HG03521 (cell line): Measurements from ENCODE around the gene SIL1.
"Not testable (repeated sequence)": the region's sequence is repeated elsewhere in the genome, so short reads cannot be mapped to it uniquely, and the experiment has no call there.

Source experiments
- ATAC-seq: cut with Tn5 transposase; IDR thresholded peaks from one replicate; pipeline ENCODE4 v1.9.1; 2021; ENCODE audit warnings: mild to moderate bottlenecking, moderate library complexity; ENCODE audit not compliant: unreplicated experiment

SIL1 gene

GRCh38 chr5:139197710-139198669 is at the start of gene SIL1:
Gene SIL1 (minus strand): TSS chr5:139198368. CDS start chr5:139127843, 70,525 bp downstream.
- peak; percentile 98 for ATAC-seq

GRCh38 chr5:139246394-139246793 is 48.2 kb upstream of the SIL1 start:
- no peak for ATAC-seq

GRCh38 chr5:139245637-139246339 is 47.6 kb upstream of the SIL1 start:
- ATAC-seq, result no peak

DNA sequence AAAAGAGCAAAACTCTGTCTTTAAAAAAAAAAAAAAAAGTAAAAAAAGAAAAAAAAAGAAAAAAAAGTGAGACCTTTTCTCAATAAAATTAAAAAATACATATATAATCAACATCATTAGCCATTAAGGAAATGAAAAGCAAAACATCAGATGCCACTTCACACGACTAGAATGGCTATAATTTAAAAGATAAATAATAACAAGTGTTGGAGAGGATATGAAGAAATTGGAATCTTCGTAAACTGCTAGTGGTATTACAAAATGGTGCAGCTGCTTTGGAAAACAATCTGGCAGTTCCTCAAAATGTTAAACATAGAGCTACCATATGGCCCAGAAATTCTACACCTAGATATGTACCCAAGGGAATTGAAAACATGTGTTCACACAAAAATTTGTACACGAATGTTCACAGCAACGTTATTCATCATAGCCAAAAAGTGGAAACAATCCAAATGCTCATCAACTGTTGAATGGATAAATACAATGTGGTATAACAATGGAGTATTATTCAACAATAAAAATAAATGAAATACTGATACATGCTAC is 45.3 kb upstream of the SIL1 start:
- no peak for ATAC-seq

DNA sequence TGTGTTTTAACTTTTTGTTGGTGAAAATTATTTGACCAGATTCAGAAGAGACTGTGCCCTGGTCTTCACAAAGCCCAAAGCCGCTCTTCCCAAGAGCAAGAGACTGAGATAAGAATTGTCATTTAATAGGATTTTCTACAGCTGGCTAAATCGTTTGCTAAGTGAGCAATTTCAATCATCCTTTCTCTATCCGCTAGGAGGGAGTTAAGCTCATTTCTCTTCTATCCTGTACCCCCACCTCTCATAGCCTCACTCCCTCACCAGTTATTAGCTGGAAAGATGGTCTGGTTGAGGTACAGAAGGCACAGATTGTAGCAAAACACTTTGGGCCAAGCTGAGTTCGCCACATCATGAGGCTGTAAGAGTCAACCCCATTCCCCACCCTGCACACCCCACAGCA is 43.0 kb upstream of the SIL1 start:
- ATAC-seq, result no peak

GRCh38 chr5:139236479-139236878 is 38.3 kb upstream of the SIL1 start:
- no peak for ATAC-seq

DNA sequence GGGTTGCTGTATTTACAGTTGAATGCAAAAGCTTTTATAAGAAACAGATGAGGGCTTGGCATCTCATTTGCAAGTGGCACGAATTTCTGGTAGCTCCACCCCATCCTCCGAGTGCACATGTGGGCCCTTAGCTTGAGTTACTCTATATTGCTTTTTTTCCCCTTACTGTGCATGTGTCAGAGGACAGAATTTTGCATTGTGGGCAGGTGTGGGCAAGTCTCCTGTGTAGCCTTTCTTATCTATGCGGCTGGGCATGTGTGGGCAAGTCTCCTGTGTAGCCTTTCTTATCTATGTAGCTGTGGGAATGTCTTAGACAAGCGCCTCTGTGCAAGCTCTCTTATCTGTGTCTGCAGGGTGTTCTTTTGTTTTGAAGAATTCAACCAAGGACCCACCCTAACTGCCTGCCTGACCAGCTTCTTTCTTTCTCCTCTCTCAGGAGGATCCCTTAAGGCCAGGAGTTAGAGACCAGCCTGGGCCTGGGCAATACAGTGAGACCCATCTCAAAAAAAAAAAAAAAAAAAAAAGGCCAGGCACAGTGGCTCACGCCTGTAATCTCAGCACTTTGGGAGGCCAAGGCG is 34.1 kb upstream of the SIL1 start:
- ATAC-seq, result no peak

DNA sequence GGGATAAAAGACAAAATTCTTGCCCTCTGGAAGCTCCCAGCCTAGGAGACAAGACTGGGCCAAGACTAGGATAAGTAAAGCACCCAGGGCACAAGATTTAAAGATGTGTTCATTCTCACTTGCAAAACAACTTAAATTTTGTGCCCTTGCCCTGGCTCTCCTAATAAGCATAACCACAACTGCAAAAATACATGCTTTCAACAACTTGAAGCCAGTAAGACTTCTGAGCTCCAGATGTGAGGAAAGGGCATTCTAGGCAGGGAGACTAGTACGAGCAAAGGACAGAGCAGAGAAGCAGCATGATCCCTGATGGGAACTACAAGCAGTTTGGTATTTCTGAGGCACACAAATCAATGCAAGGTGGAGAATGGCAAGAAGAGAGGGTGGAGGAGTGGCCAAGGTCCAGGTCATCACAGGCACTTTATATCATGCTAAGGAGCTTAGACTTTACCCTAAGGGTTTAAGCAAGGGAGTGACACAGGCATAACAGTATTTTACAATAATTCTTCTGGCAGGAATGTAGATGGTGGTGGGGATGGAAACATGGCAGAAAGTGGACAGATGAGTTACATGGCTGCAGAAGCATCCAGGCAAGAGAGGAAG is 30.1 kb upstream of the SIL1 start:
- ATAC-seq, result no peak

GRCh38 chr5:139226131-139226530 is 28.0 kb upstream of the SIL1 start:
- no peak for ATAC-seq

GRCh38 chr5:139223481-139223880 is 25.3 kb upstream of the SIL1 start:
- no peak for ATAC-seq

- no peak for ATAC-seq
Measured at GRCh38 chr5:139222346-139222745, 24.2 kb upstream of the SIL1 start.

DNA sequence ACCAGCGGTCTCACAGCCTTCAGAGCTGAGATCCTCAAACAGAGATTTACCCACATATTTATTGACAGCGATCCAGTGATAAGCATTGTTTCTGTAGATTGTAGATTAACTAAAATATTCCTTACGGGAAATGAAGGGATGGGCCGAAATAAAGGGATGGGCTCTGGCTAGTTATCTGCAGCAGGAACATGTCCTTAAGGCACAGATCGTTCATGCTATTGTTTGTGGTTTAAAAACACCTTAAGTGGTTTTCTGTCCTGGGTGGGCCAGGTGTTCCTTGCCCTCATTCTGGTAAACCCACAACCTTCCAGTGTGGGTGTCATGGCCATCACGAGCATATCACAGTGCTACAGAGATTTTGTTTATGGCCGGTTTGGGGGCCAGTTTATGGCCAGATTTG is 19.9 kb upstream of the SIL1 start:
- not testable (repeated sequence) for ATAC-seq

DNA sequence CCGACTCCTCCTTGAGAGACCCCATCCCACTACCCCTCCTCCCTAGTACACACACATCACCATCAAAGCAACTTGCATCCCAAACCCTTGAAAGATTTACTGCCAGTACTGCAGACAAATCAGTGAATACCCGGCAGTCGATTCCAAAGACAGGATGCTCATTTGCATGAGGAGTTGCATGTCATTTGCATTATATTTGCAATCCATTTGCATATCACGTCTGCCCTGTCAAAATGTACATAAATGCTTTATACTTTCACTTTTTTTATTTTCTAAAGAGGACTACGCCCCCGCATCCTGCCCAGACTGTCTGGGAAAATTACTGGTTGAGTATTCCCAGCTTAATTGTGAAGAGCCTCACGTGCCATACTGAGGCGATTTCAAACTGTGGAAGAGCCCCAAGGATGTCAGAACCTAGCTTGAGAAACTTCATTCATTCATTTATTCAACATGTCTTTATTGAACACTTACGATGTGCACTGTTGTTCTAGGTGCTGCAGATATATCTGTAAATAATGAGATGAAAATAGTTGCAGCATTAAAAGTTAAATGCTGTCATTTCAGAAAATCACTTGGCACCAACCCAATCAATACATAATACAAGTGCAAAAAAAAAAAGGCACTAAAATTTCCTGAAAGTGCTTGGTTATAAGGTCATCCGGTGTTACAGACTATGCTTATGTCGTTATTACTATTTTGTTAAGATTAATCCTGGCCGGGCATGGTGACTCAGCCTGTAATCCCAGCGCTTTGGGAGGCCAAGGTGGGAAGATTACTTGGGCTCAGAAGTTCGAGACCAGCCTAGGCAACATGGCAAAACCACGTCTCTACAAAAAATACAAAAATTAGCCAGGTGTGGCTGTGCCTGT is 17.2 kb upstream of the SIL1 start:
- ATAC-seq, result no peak

DNA sequence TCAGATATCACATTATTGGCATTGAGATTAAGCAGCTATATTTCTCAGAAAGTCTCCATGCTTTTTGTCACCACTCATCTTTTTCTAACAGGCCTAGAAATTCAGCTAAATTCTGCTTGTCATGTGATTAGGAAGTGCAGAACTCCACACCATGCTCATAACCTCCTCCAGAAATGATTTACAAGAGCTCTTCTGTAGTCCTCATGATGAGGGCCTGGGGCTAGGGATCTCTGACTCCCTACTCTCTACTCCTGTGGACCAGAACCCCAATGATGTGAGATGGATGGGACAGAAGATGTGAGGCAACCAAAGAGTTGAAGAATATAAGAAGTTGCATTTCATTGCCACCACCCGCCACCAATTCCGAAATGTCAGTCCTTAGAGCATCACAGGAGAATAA is 16.5 kb upstream of the SIL1 start:
- no peak for ATAC-seq

DNA sequence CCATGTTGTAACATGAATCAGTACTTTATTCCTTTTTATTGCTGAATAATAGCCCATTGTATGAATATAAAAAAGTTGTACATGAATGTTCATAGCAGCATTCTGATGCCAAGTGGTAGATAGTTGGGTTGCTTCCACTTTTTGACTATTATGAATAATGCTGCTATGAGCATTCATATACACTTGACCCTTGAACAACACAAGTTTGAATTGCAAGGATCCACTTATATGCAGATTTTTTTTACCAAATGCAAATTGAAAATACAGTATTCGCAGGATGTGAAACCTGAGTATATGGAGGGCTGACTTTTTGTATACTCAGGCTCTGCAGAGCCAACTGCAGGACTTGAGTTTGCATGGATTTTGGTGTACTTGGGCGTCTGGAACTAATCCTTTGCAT is 14.7 kb upstream of the SIL1 start:
- no peak for ATAC-seq

- ATAC-seq, result no peak
Measured at GRCh38 chr5:139212486-139212885, 14.3 kb upstream of the SIL1 start.

DNA sequence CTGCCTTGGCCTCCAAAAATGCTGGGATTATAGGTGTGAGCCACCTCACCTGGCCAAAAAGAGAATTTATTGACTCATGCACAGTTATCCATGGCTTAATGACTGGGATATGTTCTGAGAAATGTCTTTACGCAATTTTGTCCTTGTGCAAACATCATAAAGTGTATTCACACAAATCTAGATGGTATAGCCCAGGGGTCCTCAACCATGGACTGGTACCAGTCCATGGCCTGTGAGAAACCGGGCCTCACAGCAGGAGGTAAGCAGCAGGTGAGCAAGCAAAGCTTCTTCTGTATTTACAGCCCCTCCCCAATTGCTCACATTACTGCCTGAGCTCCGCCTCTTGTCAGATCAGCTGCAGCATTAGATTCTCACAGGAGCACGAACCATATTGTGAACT is 12.4 kb upstream of the SIL1 start:
- no peak for ATAC-seq

DNA sequence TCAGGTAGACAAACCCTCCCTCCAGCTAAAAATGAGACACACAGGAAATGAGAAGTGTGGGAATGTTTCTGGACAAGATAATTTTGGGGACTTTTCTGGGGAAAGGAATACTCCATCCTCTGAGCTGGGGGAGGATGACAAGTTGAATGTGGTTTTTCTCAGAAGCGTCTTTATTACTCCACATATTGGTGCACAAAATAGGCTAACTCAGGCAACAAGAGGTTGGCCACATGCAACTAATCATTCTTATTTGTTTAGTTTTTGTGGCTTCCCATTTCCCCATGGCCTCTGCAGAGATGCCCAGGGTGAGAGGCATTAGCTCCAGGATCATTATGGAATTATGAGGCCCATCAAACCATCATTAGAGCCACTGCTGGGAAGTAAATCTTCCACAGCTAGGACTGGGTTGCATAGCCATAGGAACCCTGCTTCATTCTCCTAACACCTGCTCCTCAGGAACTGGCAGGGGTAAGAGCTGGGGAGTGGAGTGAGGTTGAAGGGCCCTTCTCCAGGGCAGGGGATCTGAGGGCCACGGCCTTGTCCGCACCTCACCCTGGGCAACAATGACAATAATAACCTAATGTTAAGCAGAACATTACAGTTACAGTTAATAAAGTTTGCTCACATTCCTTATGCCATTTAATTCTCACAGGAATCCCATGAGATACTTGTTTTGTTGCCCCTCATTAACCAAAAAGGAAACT is 9.3 kb upstream of the SIL1 start:
- no peak for ATAC-seq

DNA sequence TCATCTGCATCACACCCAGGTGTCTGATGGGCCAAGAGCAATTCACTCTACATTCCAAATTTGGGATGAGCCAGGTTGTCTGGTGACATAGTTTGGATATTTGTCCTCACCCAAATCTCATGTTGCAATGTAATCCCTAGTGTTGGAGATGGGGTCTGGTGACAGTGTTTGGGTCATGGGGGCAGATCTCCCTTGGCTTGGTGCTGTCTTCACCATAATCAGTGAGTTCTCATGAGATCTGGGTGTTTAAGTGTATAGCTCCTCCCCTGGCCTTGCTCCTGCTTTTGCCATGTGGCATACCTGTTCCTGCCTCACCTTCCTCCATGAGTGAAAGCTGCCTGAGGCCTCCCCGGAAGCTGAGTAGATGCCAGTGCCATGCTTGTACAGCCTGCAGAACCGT is 7.4 kb upstream of the SIL1 start:
- ATAC-seq, result no peak
